Activated CD4-positive, alpha-beta memory T cell treated with anti-CD3 and anti-CD28 coated beads for 36 hours (primary cell): Measurements from ENCODE around the gene PTPRT. TPM values are rescaled to one million over a fixed set of nuclear protein-coding genes. Genes with fewer than 3 reads are reported as not detected.

Experiments used
- CTCF ChIA-PET: fragments of 350-600 bp; sonication (Branson Sonifier 250); formaldehyde crosslinking; loops from one replicate; lab custom pipeline; 2021; ENCODE audit warnings: antibody characterized with exemption, inconsistent platforms; lab: Charles Lee
- POLR2A ChIA-PET: fragments of 350-600 bp; sonication (Branson Sonifier 250); formaldehyde crosslinking; loops from one replicate; lab custom pipeline; 2021; ENCODE audit warnings: antibody characterized with exemption; lab: Charles Lee
- DNase-seq: peaks from one replicate; pipeline ENCODE4 v3.0.0-alpha.2; 2020
- H3K27ac Mint-ChIP-seq: one replicate; pipeline ENCODE4 v1.8.0; 2021; ENCODE audit warnings: mixed read lengths
- H3K27me3 Mint-ChIP-seq: one replicate; pipeline ENCODE4 v1.8.0; 2021; ENCODE audit warnings: mixed read lengths
- H3K36me3 Mint-ChIP-seq: one replicate; pipeline ENCODE4 v1.8.0; 2021; ENCODE audit warnings: mixed read lengths
- H3K4me1 Mint-ChIP-seq: one replicate; pipeline ENCODE4 v1.8.0; 2021; ENCODE audit warnings: low read depth, mixed read lengths
- H3K4me3 Mint-ChIP-seq: one replicate; pipeline ENCODE4 v1.8.0; 2021; ENCODE audit warnings: mild to moderate bottlenecking, mixed read lengths
- H3K9me3 Mint-ChIP-seq: one replicate; pipeline ENCODE4 v1.8.0; 2021; ENCODE audit warnings: mixed read lengths
- intact Hi-C: fragments of 100-400 bp; cut with micrococcal nuclease; formaldehyde crosslinking; loops from one replicate; pipeline ENCODE4 v1.15.1; 2023
- total RNA-seq, 2 experiments: library from RNA; stranded (reverse); gene quantifications; one replicate each; pipeline ENCODE4 v1.2.3, GENCODE V29; 2021

Gene PTPRT
- total RNA-seq, 2 experiments from 2014 or later: not detected

- no peak for DNase-seq
- Mint-ChIP-seq H3K9me3 (peaks cover 25% of the 10 kb centered on the region), H3K27me3 (no peaks in the 10 kb centered on the region), H3K27ac (no peak overlapping the region), H3K36me3 (no peaks in the 10 kb centered on the region), H3K4me3 (no peak overlapping the region), H3K4me1 (no peaks in the 10 kb centered on the region)
- intact Hi-C loops: no loop called here
- ChIA-PET POLR2A (no interaction called here), CTCF (no interaction called here)
Observed at GRCh38 chr20:42742926-42743325, 446.8 kb downstream of the PTPRT start.

GRCh38 chr20:42741906-42742305 is 447.8 kb downstream of the PTPRT start:
- POLR2A ChIA-PET: no interaction called here
- Mint-ChIP-seq H3K27me3 (no peaks in the 10 kb centered on the region), H3K9me3 (peaks cover 28% of the 10 kb centered on the region), H3K4me3 (no peak overlapping the region), H3K27ac (no peak overlapping the region), H3K4me1 (no peaks in the 10 kb centered on the region), H3K36me3 (no peaks in the 10 kb centered on the region)
- no peak for DNase-seq
- intact Hi-C loops: no loop called here
- CTCF ChIA-PET: no interaction called here

- Mint-ChIP-seq H3K27me3 (no peaks in the 10 kb centered on the region), H3K4me3 (no peak overlapping the region), H3K4me1 (no peaks in the 10 kb centered on the region), H3K36me3 (no peaks in the 10 kb centered on the region), H3K9me3 (peaks cover 30% of the 10 kb centered on the region), H3K27ac (no peak overlapping the region)
- CTCF ChIA-PET: no interaction called here
- DNase-seq: no peak
- intact Hi-C loops: no loop called here
- POLR2A ChIA-PET: no interaction called here
Observed at GRCh38 chr20:42740226-42740870, 449.4 kb downstream of the PTPRT start.

GRCh38 chr20:42739683-42740082 is 450.0 kb downstream of the PTPRT start:
- H3K36me3 Mint-ChIP-seq: no peaks in the 10 kb centered on the region
- CTCF ChIA-PET: no interaction called here
- no peaks in the 10 kb centered on the region for H3K27me3 Mint-ChIP-seq
- no peak overlapping the region for H3K4me3 Mint-ChIP-seq
- no peak overlapping the region for H3K27ac Mint-ChIP-seq
- no peak for DNase-seq
- POLR2A ChIA-PET: no interaction called here
- intact Hi-C loops: no loop called here
- peaks cover 32% of the 10 kb centered on the region for H3K9me3 Mint-ChIP-seq
- no peaks in the 10 kb centered on the region for H3K4me1 Mint-ChIP-seq

- no peaks in the 10 kb centered on the region for H3K36me3 Mint-ChIP-seq
- intact Hi-C loops: no loop called here
- peaks cover 10% of the 10 kb centered on the region for H3K9me3 Mint-ChIP-seq
- no peak for DNase-seq
- no peak overlapping the region for H3K27ac Mint-ChIP-seq
- H3K4me3 Mint-ChIP-seq: no peak overlapping the region
- POLR2A ChIA-PET: no interaction called here
- no peaks in the 10 kb centered on the region for H3K4me1 Mint-ChIP-seq
- CTCF ChIA-PET: no interaction called here
- no peaks in the 10 kb centered on the region for H3K27me3 Mint-ChIP-seq
Observed at GRCh38 chr20:42735539-42735938, 454.2 kb downstream of the PTPRT start.

- H3K4me1 Mint-ChIP-seq: no peaks in the 10 kb centered on the region
- intact Hi-C loops: no loop called here
- no peaks in the 10 kb centered on the region for H3K36me3 Mint-ChIP-seq
- CTCF ChIA-PET: no interaction called here
- POLR2A ChIA-PET: no interaction called here
- H3K27me3 Mint-ChIP-seq: no peaks in the 10 kb centered on the region
- no peak overlapping the region for H3K27ac Mint-ChIP-seq
- H3K4me3 Mint-ChIP-seq: no peak overlapping the region
- DNase-seq: no peak
- peaks cover 10% of the 10 kb centered on the region for H3K9me3 Mint-ChIP-seq
Observed at GRCh38 chr20:42734660-42735368, 454.9 kb downstream of the PTPRT start.

GRCh38 chr20:42721923-42722322 is 467.8 kb downstream of the PTPRT start:
- H3K4me3 Mint-ChIP-seq: no peak overlapping the region
- no peak overlapping the region for H3K27ac Mint-ChIP-seq
- no peaks in the 10 kb centered on the region for H3K4me1 Mint-ChIP-seq
- H3K36me3 Mint-ChIP-seq: no peaks in the 10 kb centered on the region
- DNase-seq: no peak
- CTCF ChIA-PET: no interaction called here
- no peaks in the 10 kb centered on the region for H3K27me3 Mint-ChIP-seq
- no peaks in the 10 kb centered on the region for H3K9me3 Mint-ChIP-seq
- intact Hi-C loops: no loop called here
- POLR2A ChIA-PET: no interaction called here

- Mint-ChIP-seq H3K27me3 (no peaks in the 10 kb centered on the region), H3K4me3 (no peak overlapping the region), H3K27ac (no peak overlapping the region), H3K4me1 (no peaks in the 10 kb centered on the region), H3K9me3 (peaks cover 13% of the 10 kb centered on the region), H3K36me3 (no peaks in the 10 kb centered on the region)
- intact Hi-C loops: no loop called here
- CTCF ChIA-PET: no interaction called here
- POLR2A ChIA-PET: no interaction called here
- no peak for DNase-seq
Observed at GRCh38 chr20:42714298-42715141, 475.2 kb downstream of the PTPRT start.

GRCh38 chr20:42708266-42708665 is 481.4 kb downstream of the PTPRT start:
- no peak overlapping the region for H3K4me3 Mint-ChIP-seq

GRCh38 chr20:42706759-42707158 is 482.9 kb downstream of the PTPRT start:
- no peak for DNase-seq
- Mint-ChIP-seq H3K27me3 (no peaks in the 10 kb centered on the region), H3K36me3 (no peaks in the 10 kb centered on the region), H3K9me3 (peaks cover 28% of the 10 kb centered on the region), H3K4me3 (no peak overlapping the region), H3K4me1 (no peaks in the 10 kb centered on the region), H3K27ac (no peak overlapping the region)
- POLR2A ChIA-PET: no interaction called here
- CTCF ChIA-PET: no interaction called here
- intact Hi-C loops: no loop called here

More at GRCh38 chr20:42708266-42708665, 481.4 kb downstream of the PTPRT start:
- Mint-ChIP-seq H3K4me1 (no peaks in the 10 kb centered on the region), H3K36me3 (no peaks in the 10 kb centered on the region), H3K9me3 (peaks cover 23% of the 10 kb centered on the region), H3K27ac (no peak overlapping the region), H3K27me3 (no peaks in the 10 kb centered on the region)
- intact Hi-C loops: no loop called here
- ChIA-PET CTCF (no interaction called here), POLR2A (no interaction called here)
- no peak for DNase-seq

GRCh38 chr20:42705550-42705949 is 484.2 kb downstream of the PTPRT start:
- Mint-ChIP-seq H3K27me3 (no peaks in the 10 kb centered on the region), H3K36me3 (no peaks in the 10 kb centered on the region), H3K4me1 (no peaks in the 10 kb centered on the region), H3K27ac (no peak overlapping the region), H3K9me3 (peaks cover 21% of the 10 kb centered on the region), H3K4me3 (no peak overlapping the region)
- intact Hi-C loops: no loop called here
- DNase-seq: no peak
- POLR2A ChIA-PET: no interaction called here
- CTCF ChIA-PET: no interaction called here

- ChIA-PET CTCF (no interaction called here), POLR2A (no interaction called here)
- H3K4me1 Mint-ChIP-seq: no peaks in the 10 kb centered on the region
- H3K27ac Mint-ChIP-seq: no peak overlapping the region
- DNase-seq: no peak
- no peaks in the 10 kb centered on the region for H3K36me3 Mint-ChIP-seq
- peaks cover 12% of the 10 kb centered on the region for H3K9me3 Mint-ChIP-seq
- intact Hi-C loops: no loop called here
- no peaks in the 10 kb centered on the region for H3K27me3 Mint-ChIP-seq
- H3K4me3 Mint-ChIP-seq: no peak overlapping the region
Observed at GRCh38 chr20:42703744-42704143, 486.0 kb downstream of the PTPRT start.
